HCT116 (cell line): ENCODE measurements around the gene KIAA0232. TPM values are rescaled to one million over a fixed set of nuclear protein-coding genes. Genes with fewer than 3 reads are reported as not detected.

Experiments
- ATAC-seq: fragments of 200-7000 bp; cut with Tn5 transposase; 2 replicates; pipeline ENCODE4 v1.9.1; 2020; ENCODE audit warnings: mild to moderate bottlenecking, moderate library complexity
- BruUV-seq: library from RNA; stranded (reverse); fragments of 400-500 nt; replicated peaks from 2 replicates; lab custom pipeline; 2021; lab: Mats Ljungman, UMichigan
- CTCF ChIA-PET: fragments of 300-600 bp; sonication (Branson Sonifier 250); formaldehyde crosslinking; loops from one replicate; lab custom pipeline; 2021; ENCODE audit warnings: antibody characterized with exemption; lab: Charles Lee
- POLR2A ChIA-PET: fragments of 300-600, 350-600 bp; sonication (Branson Sonifier 250); formaldehyde crosslinking; loops from one replicate; lab custom pipeline; 2021; ENCODE audit warnings: antibody characterized with exemption; lab: Charles Lee
- RAD21 ChIA-PET, 2 experiments: fragments of 300-600 bp; sonication (Branson Sonifier 250); formaldehyde crosslinking; loops; one replicate each; lab custom pipeline; 2023; ENCODE audit warnings: low total read pairs in 2 of 2; ENCODE audit not compliant: uncharacterized antibody in 2 of 2, unreplicated experiment in 2 of 2, low non-redundant PET in 1 of 2; lab: Charles Lee
- DNase-seq: peaks from one replicate; pipeline ENCODE4 v3.0.0-alpha.2; 2010; ENCODE audit warnings: low read depth, low spot score
- H2AFZ ChIP-seq: fragments of 200-600 bp; shearing (Covaris generic), sonication (generic); 2 replicates; pipeline ENCODE4 v1.6.1; 2017; ENCODE audit warnings: low read depth, mixed run types, mixed read lengths, antibody characterized with exemption, low read length; ENCODE audit not compliant: poor library complexity, severe bottlenecking
- H3K27ac ChIP-seq: 2 replicates; pipeline ENCODE4 v1.5.1; 2012; ENCODE audit warnings: low read depth, low read length
- H3K27me3 ChIP-seq: fragments of 200-600 bp; sonication (generic); 2 replicates; pipeline ENCODE4 v1.6.1; 2016; ENCODE audit warnings: mixed run types, low read length, mixed read lengths; ENCODE audit not compliant: insufficient read depth
- H3K36me3 ChIP-seq, 2 experiments: fragments of 200-500 bp in 1 of 2; fragments of 200-600 bp in 1 of 2; sonication (Bioruptor generic) in 1 of 2; sonication (generic) in 1 of 2; 2 replicates each; pipeline versions ENCODE4 v1.5.1 to v1.6.1; 2014 to 2016; ENCODE audit warnings: low read length in 2 of 2, inconsistent platforms in 1 of 2, mixed read lengths in 1 of 2, mixed run types in 1 of 2; ENCODE audit not compliant: insufficient read depth in 2 of 2, control insufficient read depth in 1 of 2
- H3K4me1 ChIP-seq, 2 experiments: fragments of 200-600 bp in 1 of 2; sonication (generic) in 1 of 2; 2 replicates each; pipeline versions ENCODE4 v1.5.1 to v1.6.1; 2012 to 2017; ENCODE audit warnings: low read length in 2 of 2, inconsistent platforms in 1 of 2, mild to moderate bottlenecking in 1 of 2, mixed read lengths in 1 of 2, mixed run types in 1 of 2, moderate library complexity in 1 of 2; ENCODE audit not compliant: insufficient read depth in 2 of 2, control insufficient read depth in 1 of 2
- H3K4me2 ChIP-seq: fragments of 200-600 bp; sonication (generic); 2 replicates; pipeline ENCODE4 v1.6.1; 2017; ENCODE audit warnings: mixed run types, low read length, mixed read lengths
- H3K4me3 ChIP-seq, 2 experiments: fragments of 200-600 bp in 1 of 2; sonication (generic) in 1 of 2; replicated peaks in 1 of 2; 2 replicates each; pipeline ENCODE4 v1.5.1; 2011 to 2016; ENCODE audit warnings: low read length in 2 of 2, control low read depth in 1 of 2, low read depth in 1 of 2, mild to moderate bottlenecking in 1 of 2, mixed read lengths in 1 of 2, mixed run types in 1 of 2
- H3K79me2 ChIP-seq: fragments of 200-600 bp; sonication (generic); 2 replicates; pipeline ENCODE4 v1.6.1; 2017; ENCODE audit warnings: mild to moderate bottlenecking, mixed run types, low read length, moderate library complexity, mixed read lengths; ENCODE audit not compliant: insufficient read depth
- H3K9ac ChIP-seq: fragments of 200-600 bp; sonication (generic); 2 replicates; pipeline ENCODE4 v1.6.1; 2016; ENCODE audit warnings: low read length, mixed read lengths
- H3K9me2 ChIP-seq: fragments of 200-600 bp; sonication (generic), shearing (Covaris generic); 2 replicates; pipeline ENCODE4 v1.6.1; 2017; ENCODE audit warnings: mixed run types, mild to moderate bottlenecking, moderate library complexity; ENCODE audit not compliant: insufficient read depth
- H3K9me3 ChIP-seq, 2 experiments: fragments of 200-500 bp in 1 of 2; fragments of 200-600 bp in 1 of 2; sonication (Bioruptor generic) in 1 of 2; sonication (generic) in 1 of 2; 2 replicates each; pipeline ENCODE4 v1.6.1; 2014 to 2017; ENCODE audit warnings: low read length in 2 of 2, mixed read lengths in 2 of 2, inconsistent platforms in 1 of 2, low read depth in 1 of 2, mild to moderate bottlenecking in 1 of 2, mixed run types in 1 of 2, moderate library complexity in 1 of 2; ENCODE audit not compliant: control insufficient read depth in 1 of 2, insufficient read depth in 1 of 2
- H4K20me1 ChIP-seq: fragments of 200-600 bp; sonication (generic), shearing (Covaris generic); 2 replicates; pipeline ENCODE4 v1.6.1; 2017; ENCODE audit warnings: mixed run types, mild to moderate bottlenecking, moderate library complexity; ENCODE audit not compliant: insufficient read depth
- CBX3 ChIP-seq: IDR thresholded peaks from 2 replicates; pipeline ENCODE4 v1.6.1; 2012; ENCODE audit warnings: low read depth
- EZH2 ChIP-seq: fragments of 200-600 bp; sonication (generic); IDR thresholded peaks from 2 replicates; pipeline ENCODE4 v1.6.1; 2017; ENCODE audit warnings: antibody characterized with exemption, mixed run types
- EZH2phosphoT487 ChIP-seq: fragments of 200-600 bp; IDR thresholded peaks from 2 replicates; pipeline ENCODE4 v1.6.1; 2018; ENCODE audit warnings: antibody characterized with exemption, borderline replicate concordance
- FOSL1 ChIP-seq: IDR thresholded peaks from 2 replicates; pipeline ENCODE4 v1.6.1; 2012; ENCODE audit warnings: low read depth
- MAX ChIP-seq: IDR thresholded peaks from 2 replicates; pipeline ENCODE4 v1.6.1; 2012
- POLR2A ChIP-seq: IDR thresholded peaks from 2 replicates; pipeline ENCODE4 v1.7.0; 2011; ENCODE audit warnings: borderline replicate concordance; ENCODE audit not compliant: insufficient read depth, insufficient read length; ENCODE audit errors: extremely low read depth
- POLR2AphosphoS5 ChIP-seq: IDR thresholded peaks from 2 replicates; pipeline ENCODE4 v1.6.1; 2011; ENCODE audit warnings: mild to moderate bottlenecking, low read depth, low read length, moderate library complexity
- SIN3A ChIP-seq: IDR thresholded peaks from 2 replicates; pipeline ENCODE4 v1.6.1; 2012; ENCODE audit warnings: low read depth
- SP1 ChIP-seq: IDR thresholded peaks from 2 replicates; pipeline ENCODE4 v1.6.1; 2012; ENCODE audit warnings: low read depth
- SRF ChIP-seq: IDR thresholded peaks from 2 replicates; pipeline ENCODE4 v1.6.1; 2012; ENCODE audit warnings: low read depth
- YY1 ChIP-seq: IDR thresholded peaks from 2 replicates; pipeline ENCODE4 v1.6.1; 2011; ENCODE audit warnings: low read length, low read depth, moderate library complexity, mild to moderate bottlenecking; ENCODE audit not compliant: insufficient replicate concordance; ENCODE audit errors: extremely low read depth
- ZFX ChIP-seq: fragments of 450-650 bp; IDR thresholded peaks from 2 replicates; pipeline ENCODE4 v1.6.1; 2017
- ZNF274 ChIP-seq: fragments of 200-500 bp; sonication (Bioruptor generic); IDR thresholded peaks from 2 replicates; pipeline ENCODE4 v1.6.1; 2014; ENCODE audit warnings: mild to moderate bottlenecking, low read depth, low read length, inconsistent platforms
- intact Hi-C: fragments of 100-400 bp; cut with micrococcal nuclease; formaldehyde crosslinking; loops from 2 replicates; pipeline ENCODE4 v1.10.0; 2022
- total RNA-seq: library from RNA; stranded (reverse); gene quantifications from one replicate; pipeline ENCODE4 v1.2.1, GENCODE V29; 2021; ENCODE audit not compliant: unreplicated experiment
- TF ChIP-seq, protein P1 (sequence below): IDR thresholded peaks from 2 replicates; pipeline ENCODE4 v1.6.1; 2012
- TF ChIP-seq, protein P2 (sequence below): IDR thresholded peaks from 2 replicates; pipeline ENCODE4 v1.6.1; 2011; ENCODE audit warnings: mild to moderate bottlenecking, low read length, moderate library complexity; ENCODE audit not compliant: insufficient replicate concordance; ENCODE audit errors: extremely low read depth

KIAA0232 gene
- total RNA-seq, 1 experiment from 2014 or later: 18.1 TPM

- intact Hi-C loops: no loop called here
- BruUV-seq: no TSS peak
- POLR2A ChIA-PET: no interaction called here
These were observed 5.4 kb upstream of the KIAA0232 start for GRCh38 chr4:6776920-6777635.

More at GRCh38 chr4:6776920-6777635, 5.4 kb upstream of the KIAA0232 start:
- Histone ChIP-seq H3K4me3 (no peak overlapping the region), H3K79me2 (no peaks in the 10 kb centered on the region), H2AFZ (no peak overlapping the region), H3K36me3 (no peaks in the 10 kb centered on the region), H3K4me2 (no peak overlapping the region), H3K9me2 (no peaks in the 10 kb centered on the region), H3K9ac (no peak overlapping the region), H3K4me1 (peaks cover 9 to 22% of the 10 kb centered on the region in 2 experiments), H3K27me3 (no peaks in the 10 kb centered on the region; the same call in 1 of the 2 replicates), H4K20me1 (no peaks in the 10 kb centered on the region), H3K9me3 (no peaks in the 10 kb centered on the region), H3K27ac (no peak overlapping the region)
- RAD21 ChIA-PET: no interaction called here
- DNase-seq (no peak), ATAC-seq (no peak)
- CTCF ChIA-PET: no interaction called here
- TF ChIP-seq MAX (no peak), ZNF274 (no peak), EZH2phosphoT487 (no peak), FOSL1 (no peak), POLR2AphosphoS5 (no peak), SIN3A (no peak), POLR2A (no peak), SP1 (no peak), ZFX (no peak), SRF (no peak), YY1 (no peak), EZH2 (no peak), CBX3 (no peak)
- TF ChIP-seq, protein P1, sequence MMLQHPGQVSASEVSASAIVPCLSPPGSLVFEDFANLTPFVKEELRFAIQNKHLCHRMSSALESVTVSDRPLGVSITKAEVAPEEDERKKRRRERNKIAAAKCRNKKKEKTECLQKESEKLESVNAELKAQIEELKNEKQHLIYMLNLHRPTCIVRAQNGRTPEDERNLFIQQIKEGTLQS: no peak
- TF ChIP-seq, protein P2, sequence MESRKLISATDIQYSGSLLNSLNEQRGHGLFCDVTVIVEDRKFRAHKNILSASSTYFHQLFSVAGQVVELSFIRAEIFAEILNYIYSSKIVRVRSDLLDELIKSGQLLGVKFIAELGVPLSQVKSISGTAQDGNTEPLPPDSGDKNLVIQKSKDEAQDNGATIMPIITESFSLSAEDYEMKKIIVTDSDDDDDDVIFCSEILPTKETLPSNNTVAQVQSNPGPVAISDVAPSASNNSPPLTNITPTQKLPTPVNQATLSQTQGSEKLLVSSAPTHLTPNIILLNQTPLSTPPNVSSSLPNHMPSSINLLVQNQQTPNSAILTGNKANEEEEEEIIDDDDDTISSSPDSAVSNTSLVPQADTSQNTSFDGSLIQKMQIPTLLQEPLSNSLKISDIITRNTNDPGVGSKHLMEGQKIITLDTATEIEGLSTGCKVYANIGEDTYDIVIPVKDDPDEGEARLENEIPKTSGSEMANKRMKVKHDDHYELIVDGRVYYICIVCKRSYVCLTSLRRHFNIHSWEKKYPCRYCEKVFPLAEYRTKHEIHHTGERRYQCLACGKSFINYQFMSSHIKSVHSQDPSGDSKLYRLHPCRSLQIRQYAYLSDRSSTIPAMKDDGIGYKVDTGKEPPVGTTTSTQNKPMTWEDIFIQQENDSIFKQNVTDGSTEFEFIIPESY: no peak
